GM23248 (cell line): ENCODE data around the gene PRMT2. TPM values are rescaled to one million over a fixed set of nuclear protein-coding genes. Genes with fewer than 3 reads are reported as not detected.

Experiments
- DNase-seq: peaks from one replicate; pipeline ENCODE4 v3.0.0-alpha.2; 2015
- H2AFZ ChIP-seq: fragments of 200-600 bp; sonication (generic); 2 replicates; pipeline ENCODE4 v1.6.1; 2016; ENCODE audit warnings: antibody characterized with exemption
- H3F3A ChIP-seq: fragments of 200-600 bp; sonication (generic); 2 replicates; pipeline ENCODE4 v1.6.1; 2016; ENCODE audit warnings: mild to moderate bottlenecking, antibody characterized with exemption, mixed run types; ENCODE audit not compliant: insufficient read depth
- H3K27ac ChIP-seq: fragments of 200-600 bp; sonication (generic); 2 replicates; pipeline ENCODE4 v1.5.1; 2016; ENCODE audit warnings: mild to moderate bottlenecking
- H3K27me3 ChIP-seq: fragments of 200-600 bp; sonication (generic); replicated peaks from 2 replicates; pipeline ENCODE4 v1.6.1; 2016; ENCODE audit warnings: mild to moderate bottlenecking; ENCODE audit not compliant: insufficient read depth
- H3K36me3 ChIP-seq: fragments of 200-600 bp; sonication (generic); 2 replicates; pipeline ENCODE4 v1.6.1; 2016; ENCODE audit warnings: low read depth, mild to moderate bottlenecking
- H3K4me1 ChIP-seq: fragments of 200-600 bp; sonication (generic); 2 replicates; pipeline ENCODE4 v1.6.1; 2016; ENCODE audit warnings: mild to moderate bottlenecking; ENCODE audit not compliant: insufficient read depth
- H3K4me2 ChIP-seq: fragments of 200-600 bp; sonication (generic); one replicate; pipeline ENCODE4 v1.6.1; 2016; ENCODE audit warnings: mild to moderate bottlenecking; ENCODE audit not compliant: unreplicated experiment
- H3K4me3 ChIP-seq: fragments of 200-600 bp; sonication (generic); 2 replicates; pipeline ENCODE4 v1.5.1; 2016; ENCODE audit warnings: mild to moderate bottlenecking
- H3K79me2 ChIP-seq: fragments of 200-600 bp; sonication (generic); 2 replicates; pipeline ENCODE4 v1.6.1; 2016; ENCODE audit warnings: mild to moderate bottlenecking; ENCODE audit not compliant: insufficient read depth
- H3K9ac ChIP-seq: fragments of 200-600 bp; sonication (generic); 2 replicates; pipeline ENCODE4 v1.6.1; 2016; ENCODE audit warnings: mild to moderate bottlenecking
- H3K9me2 ChIP-seq: fragments of 200-600 bp; sonication (generic); 2 replicates; pipeline ENCODE4 v1.6.1; 2016; ENCODE audit warnings: mixed run types, mild to moderate bottlenecking, moderate library complexity; ENCODE audit not compliant: insufficient read depth
- H3K9me3 ChIP-seq: fragments of 200-600 bp; sonication (generic); one replicate; pipeline ENCODE4 v1.6.1; 2017; ENCODE audit warnings: low read depth
- H4K20me1 ChIP-seq: fragments of 200-600 bp; sonication (generic); 2 replicates; pipeline ENCODE4 v1.6.0; 2016; ENCODE audit not compliant: insufficient read depth
- EZH2 ChIP-seq: fragments of 200-600 bp; sonication (generic); IDR thresholded peaks from 2 replicates; pipeline ENCODE4 v1.6.1; 2018; ENCODE audit warnings: antibody characterized with exemption, mild to moderate bottlenecking; ENCODE audit not compliant: insufficient read depth, poor library complexity, severe bottlenecking
- EZH2phosphoT487 ChIP-seq: fragments of 200-600 bp; sonication (generic); IDR thresholded peaks from 2 replicates; pipeline ENCODE4 v1.6.1; 2018; ENCODE audit warnings: antibody characterized with exemption, moderate library complexity, mild to moderate bottlenecking, low read depth; ENCODE audit not compliant: insufficient read depth
- WGBS, 2 experiments: methylation state at CpG; one replicate each; pipeline ENCODE4 v1.1.6; 2015 to 2017; ENCODE audit warnings: low lambda C conversion rate in 2 of 2, low coverage in 1 of 2; ENCODE audit errors: missing lambda C conversion rate in 2 of 2; 5-methylcytosine and 5-hydroxymethylcytosine counted together
- in situ Hi-C: fragments of 300-500 bp; cut with MboI; formaldehyde crosslinking; loops from 2 replicates; pipeline ENCODE4 v1.15.0; 2020
- polyA plus RNA-seq: library from polyadenylated mRNA; unstranded; fragments of >200 nt; fragmentation: Nextera tagmentation; extraction: Ambion mirVana; gene quantifications from 2 replicates; pipeline ENCODE4 v1.2.1, GENCODE V29; 2016
- total RNA-seq: library from RNA; depleted of rRNA; stranded (reverse); fragments of >200 nt; shearing (Covaris generic); gene quantifications from 2 replicates; pipeline ENCODE4 v1.2.3, GENCODE V29; 2014

The PRMT2 gene
- total and polyA plus RNA-seq, 2 experiments from 2014 or later: 145 to 171 TPM

DNA sequence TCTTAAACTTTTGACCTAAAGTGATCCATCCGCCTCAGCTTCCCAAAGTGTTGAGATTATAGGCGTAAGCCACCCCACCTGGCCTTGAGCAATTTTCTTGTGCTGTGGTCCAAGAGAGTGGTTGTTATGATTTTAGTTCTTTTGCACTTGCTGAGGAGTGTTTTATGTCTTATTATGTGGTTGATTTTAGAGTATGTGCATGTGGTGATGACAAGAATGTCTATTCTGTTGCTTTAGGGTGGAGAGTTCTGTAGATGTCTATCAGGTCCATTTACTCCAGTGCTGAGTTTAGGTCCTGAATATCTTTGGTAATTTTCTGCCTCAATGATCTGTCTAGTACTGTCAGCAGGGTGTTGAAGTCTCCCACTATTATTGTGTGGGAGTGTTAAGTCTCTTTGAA lies 19.4 kb upstream of the PRMT2 start:
- no peak overlapping the region for H3K4me2 ChIP-seq
- WGBS, 2 experiments: 36 to 44% methylated on average over 2 of the region's 2 CpGs
- H3K4me3 ChIP-seq: no peak overlapping the region
- H3K27ac ChIP-seq: no peak overlapping the region
- H2AFZ ChIP-seq: no peak overlapping the region
- no peaks in the 10 kb centered on the region for H3K9me3 ChIP-seq
- H3K27me3 ChIP-seq: peaks cover 5% of the 10 kb centered on the region; the same call in 1 of the 2 replicates
- TF ChIP-seq EZH2 (no peak), EZH2phosphoT487 (no peak)
- H3K9ac ChIP-seq: no peak overlapping the region
- H4K20me1 ChIP-seq: no peaks in the 10 kb centered on the region
- no peaks in the 10 kb centered on the region for H3K9me2 ChIP-seq
- 0 out of 2 replicates have a peak, but pooled peaks cover 6% of the 10 kb centered on the region for H3F3A ChIP-seq
- DNase-seq: no peak
- H3K4me1 ChIP-seq: no peaks in the 10 kb centered on the region
- no peaks in the 10 kb centered on the region for H3K36me3 ChIP-seq
- in situ Hi-C loops: no loop called here
- H3K79me2 ChIP-seq: no peaks in the 10 kb centered on the region

DNA sequence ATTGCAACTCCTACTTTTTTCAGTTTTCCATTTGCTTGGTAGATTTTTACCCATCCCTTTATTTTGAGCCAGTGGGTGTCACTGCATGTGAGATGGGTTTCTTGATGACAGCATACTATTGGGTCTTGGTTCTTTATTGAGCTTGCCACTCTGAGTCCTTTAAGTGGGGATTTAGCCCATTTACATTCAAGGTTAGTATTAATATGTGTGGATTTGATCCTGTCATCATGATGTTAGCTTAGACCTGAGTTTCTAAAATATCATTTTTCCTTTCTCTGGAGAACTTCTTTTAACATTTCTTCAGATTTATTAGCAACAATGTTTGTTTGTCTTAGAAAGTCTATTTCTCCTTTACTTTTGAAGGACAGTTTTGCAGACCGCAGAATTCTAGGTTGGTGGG lies 18.8 kb upstream of the PRMT2 start:
- in situ Hi-C loops: no loop called here
- no peaks in the 10 kb centered on the region for H4K20me1 ChIP-seq
- no peak for TF ChIP-seq EZH2phosphoT487
- no peak for TF ChIP-seq EZH2
- H3K9me3 ChIP-seq: no peaks in the 10 kb centered on the region
- H3F3A ChIP-seq: 0 out of 2 replicates have a peak, but pooled peaks cover 6% of the 10 kb centered on the region
- no peaks in the 10 kb centered on the region for H3K9me2 ChIP-seq
- peaks cover 5% of the 10 kb centered on the region; the same call in 1 of the 2 replicates for H3K27me3 ChIP-seq
- H3K27ac ChIP-seq: no peak overlapping the region
- no peak overlapping the region for H3K4me2 ChIP-seq
- H3K4me3 ChIP-seq: no peak overlapping the region
- H3K79me2 ChIP-seq: no peaks in the 10 kb centered on the region
- no peaks in the 10 kb centered on the region for H3K36me3 ChIP-seq
- no peak overlapping the region for H2AFZ ChIP-seq
- 67 to 83% methylated on average over 1 of the region's 1 CpG for WGBS, 2 experiments
- DNase-seq: no peak
- no peak overlapping the region for H3K9ac ChIP-seq
- no peaks in the 10 kb centered on the region for H3K4me1 ChIP-seq

DNA sequence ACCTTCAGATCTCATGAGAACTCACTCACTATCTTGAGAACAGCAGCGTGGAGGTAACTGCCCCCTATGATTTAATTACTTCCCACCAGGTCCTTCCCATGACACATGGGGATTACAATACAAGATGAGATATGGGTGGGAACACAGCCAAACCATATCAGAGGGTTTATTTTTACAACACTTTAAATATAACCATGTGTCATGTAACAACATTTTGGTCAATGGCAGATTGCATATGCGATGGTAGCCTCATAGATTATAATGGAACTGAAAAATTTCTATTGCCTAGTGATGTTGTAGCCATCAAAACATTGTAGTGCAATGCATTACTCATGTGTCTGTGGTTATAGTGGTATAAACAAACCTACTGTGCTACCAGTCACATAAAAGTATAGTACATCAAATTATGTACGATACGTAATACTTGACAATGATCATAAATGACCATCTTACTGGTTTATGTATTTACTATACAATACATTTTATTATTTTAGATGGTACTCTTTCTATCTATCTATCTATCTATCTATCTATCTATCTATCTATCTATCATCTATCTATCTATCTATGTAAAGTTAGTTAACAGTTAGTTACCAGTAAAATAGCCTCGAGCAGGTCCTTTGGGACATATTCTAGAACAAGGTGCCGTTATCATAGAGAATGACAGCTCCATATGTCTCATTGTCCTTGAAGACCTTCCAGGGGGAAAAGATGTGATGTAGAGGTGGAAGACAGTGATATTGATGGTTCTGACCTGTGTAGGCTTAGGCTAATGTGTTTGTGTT lies 18.0 kb upstream of the PRMT2 start:
- Histone ChIP-seq H3K9me2 (no peaks in the 10 kb centered on the region), H3K9me3 (no peaks in the 10 kb centered on the region), H3K4me3 (no peak overlapping the region), H3K27ac (no peak overlapping the region), H3F3A (0 out of 2 replicates have a peak, but pooled peaks cover 6% of the 10 kb centered on the region), H3K36me3 (no peaks in the 10 kb centered on the region), H3K9ac (no peak overlapping the region), H3K27me3 (peaks cover 5% of the 10 kb centered on the region; the same call in 1 of the 2 replicates), H3K79me2 (no peaks in the 10 kb centered on the region), H2AFZ (no peak overlapping the region), H3K4me2 (no peak overlapping the region), H4K20me1 (no peaks in the 10 kb centered on the region), H3K4me1 (no peaks in the 10 kb centered on the region)
- peak; percentile 33 for DNase-seq
- WGBS, 2 experiments: 41 to 48% methylated on average over 6 of the region's 6 CpGs
- in situ Hi-C loops: no loop called here
- no peak for TF ChIP-seq EZH2phosphoT487
- TF ChIP-seq EZH2: no peak

DNA sequence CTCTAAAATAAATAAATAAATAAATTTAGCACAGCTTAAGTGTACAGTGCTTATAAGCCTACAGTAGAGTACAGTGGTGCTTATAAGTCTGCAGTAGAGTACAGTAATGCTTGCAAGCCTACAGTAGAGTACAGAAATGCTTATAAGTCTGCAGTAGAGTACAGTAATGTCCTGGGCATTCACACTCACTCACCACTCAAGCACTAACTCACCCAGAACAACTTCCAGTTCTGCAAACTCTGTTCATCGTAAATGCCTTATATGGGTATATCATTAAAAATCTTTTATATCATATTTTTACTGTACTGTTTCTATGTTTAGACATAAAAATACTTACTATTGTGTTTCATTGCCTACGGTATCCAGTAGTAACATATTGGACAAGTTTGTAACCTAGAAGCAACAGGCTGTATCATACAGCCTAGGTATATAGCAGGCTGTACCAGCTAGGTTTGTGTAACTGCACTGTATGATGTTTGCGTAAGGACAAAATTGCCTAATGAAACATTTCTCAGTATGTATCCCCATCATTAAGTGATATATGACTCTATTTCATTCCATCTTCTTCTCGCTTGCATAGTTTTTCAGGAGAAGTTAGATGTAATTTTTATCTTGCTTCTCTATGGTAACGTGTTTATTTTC lies 16.6 kb upstream of the PRMT2 start:
- Histone ChIP-seq H3K4me1 (no peaks in the 10 kb centered on the region), H4K20me1 (no peaks in the 10 kb centered on the region), H3K9me2 (no peaks in the 10 kb centered on the region), H2AFZ (no peak overlapping the region), H3K4me2 (no peak overlapping the region), H3K36me3 (no peaks in the 10 kb centered on the region), H3K27me3 (peaks cover 5% of the 10 kb centered on the region; the same call in 1 of the 2 replicates), H3K27ac (no peak overlapping the region), H3K4me3 (no peak overlapping the region), H3F3A (0 out of 2 replicates have a peak, but pooled peaks cover 6% of the 10 kb centered on the region), H3K9ac (no peak overlapping the region), H3K79me2 (no peaks in the 10 kb centered on the region), H3K9me3 (no peaks in the 10 kb centered on the region)
- in situ Hi-C loops: no loop called here
- TF ChIP-seq EZH2phosphoT487 (no peak), EZH2 (no peak)
- WGBS, 2 experiments: 67 to 68% methylated on average over 5 of the region's 5 CpGs
- DNase-seq: peak; percentile 36
